ENCODE results near the gene TTI1. TPM values are rescaled to one million over a fixed set of nuclear protein-coding genes. Genes with fewer than 3 reads are reported as not detected.

The TTI1 gene
- total RNA-seq, 1 experiment from 2014 or later = 37.4 TPM

DNA sequence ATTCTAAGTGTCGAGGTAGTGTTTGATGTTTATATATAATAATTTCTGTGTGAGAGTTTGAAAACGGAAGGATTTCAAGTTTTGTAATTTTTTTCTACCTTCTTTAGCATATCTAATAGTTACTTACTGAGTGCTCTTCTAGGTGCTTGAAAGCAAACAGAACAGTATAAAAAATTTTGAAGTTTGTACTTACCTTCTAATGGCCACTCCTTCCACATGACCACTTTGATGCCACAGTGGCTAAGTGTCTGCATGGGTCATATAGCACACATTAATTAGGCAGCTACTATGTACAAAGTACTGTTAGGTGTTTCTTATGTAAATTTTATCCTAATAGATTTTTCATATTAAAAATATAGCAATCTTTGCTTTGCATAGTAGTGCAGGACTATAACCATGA, 21.4 kb upstream of the TTI1 start:
- Mint-ChIP-seq H3K27ac (no peak overlapping the region), H3K4me1 (peaks cover 2 to 7% of the 10 kb centered on the region in 2 experiments; a peak in 1 of 4 replicates), H3K9me3 (no peaks in the 10 kb centered on the region), H3K36me3 (ENCODE audit: insufficient read depth in 1 of 3, low read depth in 3 of 3) (peaks cover 14 to 36% (median 15%) of the 10 kb centered on the region in 3 experiments), H3K27me3 (ENCODE audit: low read depth) (no peaks in the 10 kb centered on the region), H3K4me3 (no peak overlapping the region)
- Histone ChIP-seq H3K23ac (ENCODE audit: insufficient read length, low read depth, low read length) (no peak overlapping the region), H3K9ac (ENCODE audit: extremely low read depth, insufficient read length, low read length) (no peak overlapping the region), H2AFZ (ENCODE audit: low read length) (no peak overlapping the region), H4K91ac (ENCODE audit: insufficient read length, low read depth, low read length) (no peak overlapping the region), H3K14ac (ENCODE audit: insufficient read depth, low read length) (no peak overlapping the region), H3K27ac (ENCODE audit: insufficient read length, low read depth, low read length) (no peak overlapping the region), H3K9me3 (ENCODE audit: control insufficient read depth, low read depth, low read length) (no peaks in the 10 kb centered on the region), H2BK12ac (ENCODE audit: insufficient read length, low read depth, low read length) (no peak overlapping the region), H3K79me2 (ENCODE audit: insufficient read depth, low read length) (peaks cover 6% of the 10 kb centered on the region; the same call in 1 of the 2 replicates), H3K4me1 (ENCODE audit: insufficient read depth, low read length) (no peaks in the 10 kb centered on the region), H2BK15ac (ENCODE audit: low read depth, low read length) (no peak overlapping the region), H3K18ac (ENCODE audit: insufficient read length, low read depth, low read length) (no peak overlapping the region), H3K4me2 (ENCODE audit: insufficient read depth, insufficient read length, low read length) (no peak overlapping the region), H2BK20ac (ENCODE audit: low read depth, low read length, poor library complexity, severe bottlenecking) (no peak overlapping the region), H3T11ph (ENCODE audit: low read length) (no peak overlapping the region), H3K23me2 (ENCODE audit: insufficient read length, low read depth, low read length, poor library complexity, severe bottlenecking) (no peaks in the 10 kb centered on the region), H3K4ac (ENCODE audit: low read depth, low read length) (no peak overlapping the region), H2BK120ac (ENCODE audit: low read depth, low read length, poor library complexity, severe bottlenecking) (no peak overlapping the region), H2BK5ac (ENCODE audit: insufficient read length, low read length) (no peak overlapping the region), H4K5ac (ENCODE audit: insufficient read length, low read depth, low read length) (no peak overlapping the region), H4K20me1 (ENCODE audit: control insufficient read depth, insufficient read depth, insufficient read length) (no peaks in the 10 kb centered on the region), H3K79me1 (ENCODE audit: insufficient read depth, low read depth, low read length, poor library complexity, severe bottlenecking) (no peaks in the 10 kb centered on the region), H4K8ac (replicated peaks; ENCODE audit: insufficient read length, low read depth, low read length) (no peak overlapping the region), H2AK5ac (ENCODE audit: insufficient read length, low read length) (no peak overlapping the region), H3K27me3 (ENCODE audit: insufficient read depth, low read length) (no peaks in the 10 kb centered on the region), H3K56ac (ENCODE audit: insufficient read length, low read depth, low read length) (no peak overlapping the region)
- TF ChIP-seq, protein P1, sequence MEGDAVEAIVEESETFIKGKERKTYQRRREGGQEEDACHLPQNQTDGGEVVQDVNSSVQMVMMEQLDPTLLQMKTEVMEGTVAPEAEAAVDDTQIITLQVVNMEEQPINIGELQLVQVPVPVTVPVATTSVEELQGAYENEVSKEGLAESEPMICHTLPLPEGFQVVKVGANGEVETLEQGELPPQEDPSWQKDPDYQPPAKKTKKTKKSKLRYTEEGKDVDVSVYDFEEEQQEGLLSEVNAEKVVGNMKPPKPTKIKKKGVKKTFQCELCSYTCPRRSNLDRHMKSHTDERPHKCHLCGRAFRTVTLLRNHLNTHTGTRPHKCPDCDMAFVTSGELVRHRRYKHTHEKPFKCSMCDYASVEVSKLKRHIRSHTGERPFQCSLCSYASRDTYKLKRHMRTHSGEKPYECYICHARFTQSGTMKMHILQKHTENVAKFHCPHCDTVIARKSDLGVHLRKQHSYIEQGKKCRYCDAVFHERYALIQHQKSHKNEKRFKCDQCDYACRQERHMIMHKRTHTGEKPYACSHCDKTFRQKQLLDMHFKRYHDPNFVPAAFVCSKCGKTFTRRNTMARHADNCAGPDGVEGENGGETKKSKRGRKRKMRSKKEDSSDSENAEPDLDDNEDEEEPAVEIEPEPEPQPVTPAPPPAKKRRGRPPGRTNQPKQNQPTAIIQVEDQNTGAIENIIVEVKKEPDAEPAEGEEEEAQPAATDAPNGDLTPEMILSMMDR (conservative IDR thresholded peaks at IDR 0.05) = no peak
- no CpG with 5 or more reads among the region's 2 CpGs for WGBS (ENCODE audit: extremely low coverage, insufficient read length, low lambda C conversion rate)
- DNase-seq = no peak

All from H9 (cell line).